NT2/D1 (cell line): Measurements from ENCODE around the gene MBL2.

Experiments used
- DNase-seq: peaks from one replicate; pipeline ENCODE4 v3.0.0-alpha.2; 2011; ENCODE audit warnings: low read depth, low spot score
- H3K27me3 ChIP-seq: 2 replicates; pipeline ENCODE4 v1.6.0; 2011; ENCODE audit warnings: mild to moderate bottlenecking; ENCODE audit not compliant: insufficient read length, insufficient read depth
- H3K36me3 ChIP-seq: 2 replicates; pipeline ENCODE4 v1.6.1; 2011; ENCODE audit warnings: mild to moderate bottlenecking, low read length, mixed read lengths; ENCODE audit not compliant: insufficient read depth, insufficient read length
- H3K4me1 ChIP-seq: 2 replicates; pipeline ENCODE4 v1.5.1; 2011; ENCODE audit not compliant: insufficient read depth, insufficient read length
- H3K4me3 ChIP-seq: 2 replicates; pipeline ENCODE4 v1.5.1; 2011; ENCODE audit warnings: low read depth; ENCODE audit not compliant: insufficient read length
- H3K9ac ChIP-seq: 2 replicates; pipeline ENCODE4 v1.6.0; 2011; ENCODE audit warnings: low read depth; ENCODE audit not compliant: insufficient read length
- H3K9me3 ChIP-seq: 2 replicates; pipeline ENCODE4 v1.5.1; 2011; ENCODE audit warnings: mild to moderate bottlenecking, low read length; ENCODE audit not compliant: insufficient read depth
- SUZ12 ChIP-seq: IDR thresholded peaks from 2 replicates; pipeline ENCODE4 v1.6.1; 2011; ENCODE audit not compliant: insufficient read length, insufficient read depth; ENCODE audit errors: extremely low read depth
- YY1 ChIP-seq: IDR thresholded peaks from 2 replicates; pipeline ENCODE4 v1.6.1; 2011; ENCODE audit not compliant: insufficient read length, insufficient read depth
- ZNF274 ChIP-seq: IDR thresholded peaks from 2 replicates; pipeline ENCODE4 v1.6.1; 2011; ENCODE audit warnings: mild to moderate bottlenecking, low read depth, low read length

The MBL2 gene

GRCh38 chr10:52779541-52780390 lies 7.2 kb upstream of the MBL2 start:
- DNase-seq, result peak; percentile 50
- Histone ChIP-seq H3K4me3 (no peak overlapping the region), H3K9ac (no peak overlapping the region), H3K27me3 (no peaks in the 10 kb centered on the region), H3K4me1 (peaks cover 3% of the 10 kb centered on the region), H3K36me3 (no peaks in the 10 kb centered on the region), H3K9me3 (no peaks in the 10 kb centered on the region)
- no peak for TF ChIP-seq YY1
- TF ChIP-seq SUZ12, result no peak
- no peak for TF ChIP-seq ZNF274

- no peak overlapping the region for H3K9ac ChIP-seq
- H3K4me1 ChIP-seq, result peaks cover 3% of the 10 kb centered on the region
- H3K27me3 ChIP-seq, result no peaks in the 10 kb centered on the region
- H3K9me3 ChIP-seq, result no peaks in the 10 kb centered on the region
- no peak overlapping the region for H3K4me3 ChIP-seq
- TF ChIP-seq ZNF274, result no peak
- TF ChIP-seq YY1, result no peak
- TF ChIP-seq SUZ12, result no peak
- H3K36me3 ChIP-seq, result no peaks in the 10 kb centered on the region
- peak; percentile 20 for DNase-seq
Observed at GRCh38 chr10:52778511-52779392, 6.2 kb upstream of the MBL2 start.

- Histone ChIP-seq H3K4me3 (no peak overlapping the region), H3K4me1 (peaks cover 3% of the 10 kb centered on the region), H3K36me3 (no peaks in the 10 kb centered on the region), H3K9me3 (no peaks in the 10 kb centered on the region), H3K9ac (no peak overlapping the region), H3K27me3 (no peaks in the 10 kb centered on the region)
- DNase-seq, result no peak
- TF ChIP-seq SUZ12 (no peak), ZNF274 (no peak), YY1 (no peak)
Observed at GRCh38 chr10:52777414-52777813, 4.8 kb upstream of the MBL2 start.

GRCh38 chr10:52776471-52776903 lies 3.9 kb upstream of the MBL2 start:
- TF ChIP-seq ZNF274 (no peak), YY1 (no peak), SUZ12 (no peak)
- H3K4me1 ChIP-seq, result peaks cover 3% of the 10 kb centered on the region
- no peaks in the 10 kb centered on the region for H3K27me3 ChIP-seq
- no peak overlapping the region for H3K9ac ChIP-seq
- no peak overlapping the region for H3K4me3 ChIP-seq
- H3K9me3 ChIP-seq, result no peaks in the 10 kb centered on the region
- H3K36me3 ChIP-seq, result no peaks in the 10 kb centered on the region
- no peak for DNase-seq

- Histone ChIP-seq H3K9ac (no peak overlapping the region), H3K4me3 (no peak overlapping the region), H3K27me3 (no peaks in the 10 kb centered on the region), H3K9me3 (no peaks in the 10 kb centered on the region), H3K36me3 (no peaks in the 10 kb centered on the region), H3K4me1 (peaks cover 3% of the 10 kb centered on the region)
- TF ChIP-seq SUZ12 (no peak), YY1 (no peak), ZNF274 (no peak)
- no peak for DNase-seq
Observed at GRCh38 chr10:52775132-52775647, 2.6 kb upstream of the MBL2 start.

- no peaks in the 10 kb centered on the region for H3K9me3 ChIP-seq
- H3K36me3 ChIP-seq, result no peaks in the 10 kb centered on the region
- peaks cover 3% of the 10 kb centered on the region for H3K4me1 ChIP-seq
- H3K27me3 ChIP-seq, result no peaks in the 10 kb centered on the region
- DNase-seq, result no peak
- H3K4me3 ChIP-seq, result no peak overlapping the region
- TF ChIP-seq YY1 (no peak), SUZ12 (no peak), ZNF274 (no peak)
- H3K9ac ChIP-seq, result no peak overlapping the region
Observed at GRCh38 chr10:52774600-52775106, 2.1 kb upstream of the MBL2 start.

- H3K4me3 ChIP-seq, result no peak overlapping the region
- no peak overlapping the region for H3K9ac ChIP-seq
- DNase-seq, result no peak
- H3K9me3 ChIP-seq, result no peaks in the 10 kb centered on the region
- TF ChIP-seq SUZ12, result no peak
- TF ChIP-seq YY1, result no peak
- no peak for TF ChIP-seq ZNF274
- H3K36me3 ChIP-seq, result no peaks in the 10 kb centered on the region
- H3K27me3 ChIP-seq, result no peaks in the 10 kb centered on the region
- H3K4me1 ChIP-seq, result peaks cover 2% of the 10 kb centered on the region
Observed at GRCh38 chr10:52774182-52774581, 1.6 kb upstream of the MBL2 start.
